ENCODE data around the gene CYB561D1. TPM values are rescaled to one million over a fixed set of nuclear protein-coding genes. Genes with fewer than 3 reads are reported as not detected.

The CYB561D1 gene
- total RNA-seq, 1 donor from 2014 or later: 10.4 TPM

DNA sequence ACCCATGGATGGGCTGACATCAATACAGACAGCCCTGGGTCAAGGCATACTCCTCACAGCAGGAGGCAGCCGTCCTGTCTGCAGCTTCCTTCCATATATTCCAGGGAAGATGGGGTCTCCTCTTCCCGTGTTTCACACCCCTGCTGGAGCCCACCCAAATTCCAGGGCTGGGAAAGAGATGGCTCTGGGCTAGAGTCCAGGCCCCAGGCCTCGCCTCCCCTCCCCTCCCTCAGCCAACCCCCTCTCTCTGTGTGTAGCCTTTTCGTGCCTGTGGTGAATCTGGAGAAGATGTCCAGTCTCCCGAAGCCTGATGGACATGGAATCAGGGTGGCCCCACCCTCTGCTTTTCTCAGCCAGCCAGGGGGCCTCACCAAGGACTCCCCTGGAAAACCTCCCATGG is 6.6 kb upstream of the CYB561D1 start:
- H3K4me3 Mint-ChIP-seq: no peak overlapping the region
- no peaks in the 10 kb centered on the region for H3K9me3 Mint-ChIP-seq
- no peak for DNase-seq (ENCODE audit: extremely low spot score, unreplicated experiment)
- H3K4me1 Mint-ChIP-seq (ENCODE audit: unreplicated experiment): peaks cover 16% of the 10 kb centered on the region
- TF ChIP-seq, protein P1, sequence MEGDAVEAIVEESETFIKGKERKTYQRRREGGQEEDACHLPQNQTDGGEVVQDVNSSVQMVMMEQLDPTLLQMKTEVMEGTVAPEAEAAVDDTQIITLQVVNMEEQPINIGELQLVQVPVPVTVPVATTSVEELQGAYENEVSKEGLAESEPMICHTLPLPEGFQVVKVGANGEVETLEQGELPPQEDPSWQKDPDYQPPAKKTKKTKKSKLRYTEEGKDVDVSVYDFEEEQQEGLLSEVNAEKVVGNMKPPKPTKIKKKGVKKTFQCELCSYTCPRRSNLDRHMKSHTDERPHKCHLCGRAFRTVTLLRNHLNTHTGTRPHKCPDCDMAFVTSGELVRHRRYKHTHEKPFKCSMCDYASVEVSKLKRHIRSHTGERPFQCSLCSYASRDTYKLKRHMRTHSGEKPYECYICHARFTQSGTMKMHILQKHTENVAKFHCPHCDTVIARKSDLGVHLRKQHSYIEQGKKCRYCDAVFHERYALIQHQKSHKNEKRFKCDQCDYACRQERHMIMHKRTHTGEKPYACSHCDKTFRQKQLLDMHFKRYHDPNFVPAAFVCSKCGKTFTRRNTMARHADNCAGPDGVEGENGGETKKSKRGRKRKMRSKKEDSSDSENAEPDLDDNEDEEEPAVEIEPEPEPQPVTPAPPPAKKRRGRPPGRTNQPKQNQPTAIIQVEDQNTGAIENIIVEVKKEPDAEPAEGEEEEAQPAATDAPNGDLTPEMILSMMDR (conservative IDR thresholded peaks at IDR 0.05): no peak
- no peaks in the 10 kb centered on the region for H3K36me3 Mint-ChIP-seq
- no peak overlapping the region for H3K27ac Mint-ChIP-seq
- H3K27me3 Mint-ChIP-seq: peaks cover 10% of the 10 kb centered on the region

DNA sequence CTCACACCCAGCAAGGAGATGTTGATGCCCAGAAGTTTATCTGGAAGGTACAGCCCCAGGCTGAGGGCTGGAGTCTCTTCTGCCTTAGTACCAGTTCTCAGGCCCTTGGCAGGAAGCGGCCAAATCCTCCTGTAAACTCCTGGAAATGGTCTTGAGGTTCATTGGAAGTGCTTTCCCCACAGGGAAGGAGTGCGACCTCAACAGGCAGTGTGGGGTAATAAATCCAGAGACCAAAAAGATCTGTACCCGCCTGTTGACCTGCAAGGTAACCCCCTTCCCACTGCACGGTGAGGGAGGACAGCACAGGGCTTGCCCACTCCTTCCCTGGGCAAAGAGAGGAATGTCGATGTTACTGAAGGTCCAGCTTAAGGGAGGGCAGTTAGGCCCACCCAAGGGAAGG is 5.7 kb upstream of the CYB561D1 start:
- DNase-seq (ENCODE audit: extremely low spot score, unreplicated experiment): no peak
- H3K27me3 Mint-ChIP-seq: peaks cover 4% of the 10 kb centered on the region
- H3K27ac Mint-ChIP-seq: no peak overlapping the region
- no peaks in the 10 kb centered on the region for H3K36me3 Mint-ChIP-seq
- no peak overlapping the region for H3K4me3 Mint-ChIP-seq
- H3K9me3 Mint-ChIP-seq: no peaks in the 10 kb centered on the region
- peaks cover 16% of the 10 kb centered on the region for H3K4me1 Mint-ChIP-seq (ENCODE audit: unreplicated experiment)
- TF ChIP-seq, protein P1 (conservative IDR thresholded peaks at IDR 0.05): no peak

DNA sequence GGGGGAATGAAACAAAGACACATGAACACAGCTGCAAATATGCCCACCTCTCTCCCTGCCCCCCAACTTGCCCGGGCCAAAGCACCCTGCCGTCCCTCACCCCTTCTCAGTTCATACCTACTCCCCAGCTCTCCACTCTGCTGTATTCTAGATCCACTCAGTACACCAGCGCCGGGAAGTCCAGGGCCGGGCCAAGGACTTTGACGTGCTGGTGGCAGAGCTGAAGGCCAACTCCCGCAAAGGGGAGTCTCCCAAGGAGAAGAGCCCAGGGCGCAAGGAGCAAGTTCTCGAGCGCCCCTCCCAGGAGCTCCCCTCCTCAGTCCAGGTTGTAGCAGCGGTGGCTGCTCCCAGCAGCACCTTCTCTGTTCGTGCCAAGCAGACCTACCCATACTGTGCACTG is 5.2 kb upstream of the CYB561D1 start:
- no peak overlapping the region for H3K27ac Mint-ChIP-seq
- TF ChIP-seq, protein P1 (conservative IDR thresholded peaks at IDR 0.05): no peak
- H3K36me3 Mint-ChIP-seq: no peaks in the 10 kb centered on the region
- no peak overlapping the region for H3K4me3 Mint-ChIP-seq
- H3K4me1 Mint-ChIP-seq (ENCODE audit: unreplicated experiment): peaks cover 13% of the 10 kb centered on the region
- H3K27me3 Mint-ChIP-seq: no peaks in the 10 kb centered on the region
- no peaks in the 10 kb centered on the region for H3K9me3 Mint-ChIP-seq
- no peak for DNase-seq (ENCODE audit: extremely low spot score, unreplicated experiment)

DNA sequence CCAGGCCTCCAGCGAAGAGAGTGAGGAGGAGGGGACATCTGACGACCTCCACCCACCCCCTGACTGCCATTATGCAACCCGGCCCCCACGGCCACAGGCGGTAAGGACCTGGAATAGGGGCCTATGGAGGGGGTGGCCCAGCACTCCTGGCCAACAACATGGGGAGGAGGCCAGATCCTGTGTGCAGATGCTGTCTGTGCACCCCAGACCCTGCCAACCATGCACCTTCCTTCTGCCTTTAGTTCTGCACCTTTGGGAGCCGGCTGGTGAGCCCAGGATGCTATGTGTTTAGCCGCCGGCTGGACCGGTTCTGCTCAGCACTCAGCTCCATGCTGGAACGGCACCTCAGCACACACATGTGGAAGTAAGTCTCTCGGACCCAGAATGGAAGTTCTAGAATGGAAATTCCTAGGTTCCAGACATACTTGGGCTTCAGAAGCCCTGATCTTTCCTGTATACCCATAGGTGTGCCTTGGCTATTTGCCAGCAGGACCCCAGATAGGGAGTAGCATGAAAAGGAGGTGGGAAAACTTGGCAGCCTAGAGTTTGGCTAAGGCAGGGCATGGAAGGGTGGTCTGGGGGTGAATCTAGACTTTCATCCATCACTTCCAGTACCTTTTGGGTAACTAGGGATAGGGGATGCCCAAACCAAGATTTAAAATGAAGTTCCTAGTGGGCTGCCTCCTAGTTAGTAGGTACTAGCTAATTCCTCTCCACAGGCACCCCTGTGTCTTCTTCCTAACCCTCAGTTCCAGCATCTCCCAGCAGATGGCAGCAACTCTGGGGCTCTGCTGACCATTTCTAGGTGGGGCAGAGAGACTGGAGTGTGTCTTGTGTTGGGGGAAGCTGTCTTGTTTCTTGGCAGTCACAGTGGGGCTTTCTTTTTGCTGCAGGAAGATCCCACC is 3.6 kb upstream of the CYB561D1 start:
- TF ChIP-seq, protein P1 (conservative IDR thresholded peaks at IDR 0.05): peak; percentile 84
- Mint-ChIP-seq H3K36me3 (no peaks in the 10 kb centered on the region), H3K27ac (no peak overlapping the region), H3K9me3 (no peaks in the 10 kb centered on the region), H3K4me3 (peak overlapping the region; percentile 45), H3K4me1 (ENCODE audit: unreplicated experiment) (peaks cover 5% of the 10 kb centered on the region), H3K27me3 (no peaks in the 10 kb centered on the region)
- no peak for DNase-seq (ENCODE audit: extremely low spot score, unreplicated experiment)

DNA sequence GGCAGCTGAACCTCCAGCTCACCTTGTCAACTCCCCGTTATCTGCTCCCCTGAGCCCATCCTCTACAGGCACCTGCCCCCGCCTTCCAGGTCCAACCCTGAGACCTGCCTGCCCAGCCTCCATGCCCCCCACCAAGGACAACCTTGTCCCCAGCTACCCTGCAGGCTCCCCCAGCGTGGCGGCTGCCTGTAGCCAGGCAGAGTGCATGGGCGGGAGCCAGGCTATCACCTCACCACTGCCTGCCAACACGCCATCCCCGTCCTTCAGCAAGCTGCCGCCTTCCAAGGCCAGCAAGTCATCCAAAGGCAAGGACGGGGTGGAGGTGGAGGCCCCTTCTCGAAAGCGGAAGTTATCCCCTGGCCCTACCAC is 3.0 kb upstream of the CYB561D1 start:
- H3K4me3 Mint-ChIP-seq: peak overlapping the region; percentile 45
- TF ChIP-seq, protein P1 (conservative IDR thresholded peaks at IDR 0.05): peak; percentile 15
- no peaks in the 10 kb centered on the region for H3K9me3 Mint-ChIP-seq
- no peak for DNase-seq (ENCODE audit: extremely low spot score, unreplicated experiment)
- peaks cover 5% of the 10 kb centered on the region for H3K4me1 Mint-ChIP-seq (ENCODE audit: unreplicated experiment)
- no peaks in the 10 kb centered on the region for H3K36me3 Mint-ChIP-seq
- H3K27ac Mint-ChIP-seq: no peak overlapping the region
- no peaks in the 10 kb centered on the region for H3K27me3 Mint-ChIP-seq
